ENCODE measurements around the gene IL1F10.

The IL1F10 gene

DNA sequence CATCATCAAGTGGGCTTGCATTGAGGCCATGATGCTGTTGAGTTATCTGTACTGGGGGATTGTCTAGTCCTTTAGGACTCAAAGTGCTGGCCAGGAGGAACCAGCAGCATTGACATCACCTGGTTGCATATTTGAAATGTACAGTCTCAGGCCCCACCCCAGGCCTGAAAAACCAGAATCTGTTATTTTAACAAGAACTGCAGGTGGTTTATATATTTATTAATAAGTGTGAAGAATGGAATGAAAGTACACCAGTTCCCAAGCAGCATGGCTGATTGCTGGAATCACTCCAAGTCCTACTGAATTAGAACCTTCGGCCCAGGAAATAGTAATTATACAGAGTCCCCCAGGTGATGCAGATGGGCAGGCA is 2.8 kb downstream of the IL1F10 start:
- Histone ChIP-seq H3K36me3 (ENCODE audit: control insufficient read depth, insufficient read depth, low read length) (no peaks in the 10 kb centered on the region), H3K4me3 (replicated peaks; ENCODE audit: low read depth, low read length) (no peak overlapping the region), H3K27me3 (replicated peaks; ENCODE audit: control insufficient read depth, insufficient read depth, low read length) (no peaks in the 10 kb centered on the region)
- TF ChIP-seq, protein P1, sequence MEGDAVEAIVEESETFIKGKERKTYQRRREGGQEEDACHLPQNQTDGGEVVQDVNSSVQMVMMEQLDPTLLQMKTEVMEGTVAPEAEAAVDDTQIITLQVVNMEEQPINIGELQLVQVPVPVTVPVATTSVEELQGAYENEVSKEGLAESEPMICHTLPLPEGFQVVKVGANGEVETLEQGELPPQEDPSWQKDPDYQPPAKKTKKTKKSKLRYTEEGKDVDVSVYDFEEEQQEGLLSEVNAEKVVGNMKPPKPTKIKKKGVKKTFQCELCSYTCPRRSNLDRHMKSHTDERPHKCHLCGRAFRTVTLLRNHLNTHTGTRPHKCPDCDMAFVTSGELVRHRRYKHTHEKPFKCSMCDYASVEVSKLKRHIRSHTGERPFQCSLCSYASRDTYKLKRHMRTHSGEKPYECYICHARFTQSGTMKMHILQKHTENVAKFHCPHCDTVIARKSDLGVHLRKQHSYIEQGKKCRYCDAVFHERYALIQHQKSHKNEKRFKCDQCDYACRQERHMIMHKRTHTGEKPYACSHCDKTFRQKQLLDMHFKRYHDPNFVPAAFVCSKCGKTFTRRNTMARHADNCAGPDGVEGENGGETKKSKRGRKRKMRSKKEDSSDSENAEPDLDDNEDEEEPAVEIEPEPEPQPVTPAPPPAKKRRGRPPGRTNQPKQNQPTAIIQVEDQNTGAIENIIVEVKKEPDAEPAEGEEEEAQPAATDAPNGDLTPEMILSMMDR (IDR thresholded peaks at IDR 0.05; ENCODE audit: insufficient read depth, low read length, poor library complexity, severe bottlenecking), result no peak
- no peak for DNase-seq (ENCODE audit: extremely low read depth, insufficient read length)

DNA sequence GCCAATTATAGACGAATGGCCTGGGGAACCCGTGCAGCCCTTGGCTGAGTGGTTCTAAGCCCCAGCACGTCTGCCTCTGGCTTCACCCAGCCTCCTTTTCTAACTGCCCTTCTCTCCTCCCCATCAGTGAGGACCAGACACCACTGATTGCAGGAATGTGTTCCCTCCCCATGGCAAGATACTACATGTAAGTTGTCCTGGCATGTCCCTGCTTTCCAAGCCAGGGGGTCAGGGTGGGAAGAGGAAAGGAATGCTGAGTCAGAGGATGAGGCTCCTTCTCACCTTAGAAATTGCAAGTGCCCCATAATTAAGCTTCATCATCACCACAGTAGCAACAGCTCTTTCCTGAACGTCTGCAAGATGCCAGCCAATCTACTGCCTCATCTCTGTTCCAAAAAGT is 4.8 kb downstream of the IL1F10 start:
- TF ChIP-seq, protein P1 (IDR thresholded peaks at IDR 0.05; ENCODE audit: insufficient read depth, low read length, poor library complexity, severe bottlenecking), result no peak
- no peaks in the 10 kb centered on the region for H3K36me3 ChIP-seq (ENCODE audit: control insufficient read depth, insufficient read depth, low read length)
- no peak for DNase-seq (ENCODE audit: extremely low read depth, insufficient read length)
- no peaks in the 10 kb centered on the region for H3K27me3 ChIP-seq (replicated peaks; ENCODE audit: control insufficient read depth, insufficient read depth, low read length)
- H3K4me3 ChIP-seq (replicated peaks; ENCODE audit: low read depth, low read length), result no peak overlapping the region

DNA sequence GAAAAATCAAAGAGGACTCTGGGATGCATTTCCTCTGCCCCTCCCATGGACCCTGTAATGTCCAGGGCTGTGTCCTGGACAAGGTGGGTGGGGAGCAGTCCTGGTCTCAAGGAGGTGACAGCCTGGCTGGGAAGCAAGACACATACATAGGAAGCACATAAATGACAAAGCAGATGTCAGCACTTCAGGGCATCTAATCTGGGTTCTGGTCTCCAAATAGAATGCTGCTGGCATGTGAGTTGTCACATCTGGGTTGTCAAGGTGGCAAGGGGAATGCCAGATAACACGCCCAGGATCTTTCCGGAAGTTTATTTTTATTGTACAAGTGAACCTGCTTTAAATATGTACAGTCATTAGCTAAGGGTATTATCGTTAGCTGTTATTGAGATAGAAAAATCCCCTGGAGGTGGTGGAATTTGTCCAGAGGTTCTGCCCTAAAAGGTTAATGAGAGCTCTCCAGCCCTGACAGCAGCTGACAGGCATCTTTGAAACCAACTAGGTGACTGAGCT is 5.6 kb downstream of the IL1F10 start:
- H3K27me3 ChIP-seq (replicated peaks; ENCODE audit: control insufficient read depth, insufficient read depth, low read length), result no peaks in the 10 kb centered on the region
- no peak overlapping the region for H3K4me3 ChIP-seq (replicated peaks; ENCODE audit: low read depth, low read length)
- TF ChIP-seq, protein P1 (IDR thresholded peaks at IDR 0.05; ENCODE audit: insufficient read depth, low read length, poor library complexity, severe bottlenecking), result no peak
- no peak for DNase-seq (ENCODE audit: extremely low read depth, insufficient read length)
- H3K36me3 ChIP-seq (ENCODE audit: control insufficient read depth, insufficient read depth, low read length), result no peaks in the 10 kb centered on the region

DNA sequence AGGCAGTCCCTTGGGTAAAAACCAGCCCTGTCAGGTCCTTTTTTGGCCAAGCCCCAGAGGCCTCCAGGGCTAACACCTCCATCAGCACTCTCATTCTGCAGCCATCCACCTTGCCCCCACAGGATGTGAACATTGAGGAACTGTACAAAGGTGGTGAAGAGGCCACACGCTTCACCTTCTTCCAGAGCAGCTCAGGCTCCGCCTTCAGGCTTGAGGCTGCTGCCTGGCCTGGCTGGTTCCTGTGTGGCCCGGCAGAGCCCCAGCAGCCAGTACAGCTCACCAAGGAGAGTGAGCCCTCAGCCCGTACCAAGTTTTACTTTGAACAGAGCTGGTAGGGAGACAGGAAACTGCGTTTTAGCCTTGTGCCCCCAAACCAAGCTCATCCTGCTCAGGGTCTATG is 7.3 kb downstream of the IL1F10 start:
- TF ChIP-seq, protein P1 (IDR thresholded peaks at IDR 0.05; ENCODE audit: insufficient read depth, low read length, poor library complexity, severe bottlenecking), result no peak
- no peak overlapping the region for H3K4me3 ChIP-seq (replicated peaks; ENCODE audit: low read depth, low read length)
- no peaks in the 10 kb centered on the region for H3K27me3 ChIP-seq (replicated peaks; ENCODE audit: control insufficient read depth, insufficient read depth, low read length)
- H3K36me3 ChIP-seq (ENCODE audit: control insufficient read depth, insufficient read depth, low read length), result no peaks in the 10 kb centered on the region
- DNase-seq (ENCODE audit: extremely low read depth, insufficient read length), result no peak

DNA sequence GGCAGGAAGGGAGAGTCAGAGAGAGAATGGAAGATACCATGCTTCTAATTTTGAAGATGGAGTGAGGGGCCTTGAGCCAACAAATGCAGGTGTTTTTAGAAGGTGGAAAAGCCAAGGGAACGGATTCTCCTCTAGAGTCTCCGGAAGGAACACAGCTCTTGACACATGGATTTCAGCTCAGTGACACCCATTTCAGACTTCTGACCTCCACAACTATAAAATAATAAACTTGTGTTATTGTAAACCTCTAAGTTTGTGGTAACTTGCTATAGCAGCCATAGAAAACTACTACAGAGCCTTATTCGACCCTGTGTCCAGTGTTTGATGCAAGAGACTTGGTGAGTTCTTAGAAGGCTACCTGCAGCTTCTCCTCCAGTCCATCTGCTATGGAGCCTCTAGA is 7.8 kb downstream of the IL1F10 start:
- H3K27me3 ChIP-seq (replicated peaks; ENCODE audit: control insufficient read depth, insufficient read depth, low read length), result no peaks in the 10 kb centered on the region
- no peak for DNase-seq (ENCODE audit: extremely low read depth, insufficient read length)
- H3K4me3 ChIP-seq (replicated peaks; ENCODE audit: low read depth, low read length), result no peak overlapping the region
- TF ChIP-seq, protein P1 (IDR thresholded peaks at IDR 0.05; ENCODE audit: insufficient read depth, low read length, poor library complexity, severe bottlenecking), result no peak
- no peaks in the 10 kb centered on the region for H3K36me3 ChIP-seq (ENCODE audit: control insufficient read depth, insufficient read depth, low read length)
